ENCODE measurements around the gene LPCAT1.

The LPCAT1 gene

DNA sequence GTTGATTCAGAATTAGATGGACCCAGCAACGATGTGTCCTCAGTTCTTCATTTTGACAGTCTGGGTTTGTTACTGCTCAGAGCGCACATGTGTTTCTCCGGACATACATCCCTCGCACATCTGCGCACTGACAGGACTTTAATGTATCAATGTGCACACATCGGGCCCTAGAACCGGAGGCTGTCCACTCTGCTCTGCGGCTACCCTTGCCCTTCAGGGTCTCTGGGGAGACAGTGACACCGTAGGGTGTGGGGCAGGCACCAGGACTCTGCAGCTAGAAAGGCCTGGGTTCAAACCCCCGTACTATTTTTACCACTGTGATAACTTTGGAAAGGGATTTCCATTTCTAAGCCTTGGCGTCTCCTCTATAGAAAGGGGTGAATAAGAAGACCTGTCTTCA is 23.5 kb upstream of the LPCAT1 start:
- H3K4me3 ChIP-seq (ENCODE audit: low read depth, low read length), result no peak overlapping the region
- TF ChIP-seq, protein P1, sequence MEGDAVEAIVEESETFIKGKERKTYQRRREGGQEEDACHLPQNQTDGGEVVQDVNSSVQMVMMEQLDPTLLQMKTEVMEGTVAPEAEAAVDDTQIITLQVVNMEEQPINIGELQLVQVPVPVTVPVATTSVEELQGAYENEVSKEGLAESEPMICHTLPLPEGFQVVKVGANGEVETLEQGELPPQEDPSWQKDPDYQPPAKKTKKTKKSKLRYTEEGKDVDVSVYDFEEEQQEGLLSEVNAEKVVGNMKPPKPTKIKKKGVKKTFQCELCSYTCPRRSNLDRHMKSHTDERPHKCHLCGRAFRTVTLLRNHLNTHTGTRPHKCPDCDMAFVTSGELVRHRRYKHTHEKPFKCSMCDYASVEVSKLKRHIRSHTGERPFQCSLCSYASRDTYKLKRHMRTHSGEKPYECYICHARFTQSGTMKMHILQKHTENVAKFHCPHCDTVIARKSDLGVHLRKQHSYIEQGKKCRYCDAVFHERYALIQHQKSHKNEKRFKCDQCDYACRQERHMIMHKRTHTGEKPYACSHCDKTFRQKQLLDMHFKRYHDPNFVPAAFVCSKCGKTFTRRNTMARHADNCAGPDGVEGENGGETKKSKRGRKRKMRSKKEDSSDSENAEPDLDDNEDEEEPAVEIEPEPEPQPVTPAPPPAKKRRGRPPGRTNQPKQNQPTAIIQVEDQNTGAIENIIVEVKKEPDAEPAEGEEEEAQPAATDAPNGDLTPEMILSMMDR (IDR thresholded peaks at IDR 0.05; ENCODE audit: low read depth, low read length), result no peak

DNA sequence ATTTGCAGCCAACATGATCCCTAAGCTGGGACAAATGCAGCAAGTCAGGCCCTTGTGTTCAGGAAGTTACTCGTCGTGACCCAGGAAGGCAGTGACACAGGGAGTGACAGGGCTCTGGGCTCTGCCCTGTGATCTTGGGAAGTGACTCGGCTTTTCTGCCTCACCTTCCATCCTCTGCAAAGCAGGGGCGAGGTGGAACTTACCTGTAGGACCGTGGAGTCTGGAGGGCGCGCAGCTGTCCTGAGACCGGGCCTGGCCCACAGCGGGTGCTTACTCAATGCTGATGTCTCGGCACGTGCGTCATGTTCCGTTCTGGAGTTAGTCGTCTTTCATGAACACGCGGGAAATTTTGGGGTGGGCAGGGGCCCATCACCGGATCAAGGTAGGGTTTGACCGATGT is 22.8 kb upstream of the LPCAT1 start:
- no peak overlapping the region for H3K4me3 ChIP-seq (ENCODE audit: low read depth, low read length)
- TF ChIP-seq, protein P1 (IDR thresholded peaks at IDR 0.05; ENCODE audit: low read depth, low read length), result no peak

DNA sequence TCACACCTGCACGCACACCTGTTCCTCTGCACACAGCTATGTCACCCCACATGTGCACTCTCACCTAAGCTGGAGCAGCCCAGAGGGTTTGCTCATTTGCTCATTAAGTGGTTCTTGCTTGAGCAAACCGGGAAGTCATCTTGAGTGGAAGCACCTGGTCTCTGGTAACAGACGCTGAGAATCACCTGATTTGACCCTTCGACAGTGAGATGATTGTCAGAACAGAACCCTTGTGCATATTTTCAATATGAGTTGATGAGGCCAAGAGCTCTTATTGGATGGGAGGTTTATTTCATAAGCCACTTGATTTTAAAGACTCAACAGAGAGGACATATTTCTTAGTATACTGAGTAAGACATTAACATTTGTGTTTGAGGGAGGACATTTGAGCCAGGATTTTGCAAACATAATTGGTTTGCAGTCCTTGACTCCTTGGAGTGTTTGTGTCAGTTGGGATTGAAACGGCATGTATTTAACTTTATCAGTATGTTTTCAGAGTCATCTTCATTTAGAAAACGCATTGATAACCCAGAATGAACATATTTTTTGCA is 22.1 kb upstream of the LPCAT1 start:
- TF ChIP-seq, protein P1 (IDR thresholded peaks at IDR 0.05; ENCODE audit: low read depth, low read length), result no peak
- no peak overlapping the region for H3K4me3 ChIP-seq (ENCODE audit: low read depth, low read length)

GRCh38 chr5:1545126-1545804 is 21.5 kb upstream of the LPCAT1 start:
- TF ChIP-seq, protein P1 (IDR thresholded peaks at IDR 0.05; ENCODE audit: low read depth, low read length), result no peak
- no peak overlapping the region for H3K4me3 ChIP-seq (ENCODE audit: low read depth, low read length)

DNA sequence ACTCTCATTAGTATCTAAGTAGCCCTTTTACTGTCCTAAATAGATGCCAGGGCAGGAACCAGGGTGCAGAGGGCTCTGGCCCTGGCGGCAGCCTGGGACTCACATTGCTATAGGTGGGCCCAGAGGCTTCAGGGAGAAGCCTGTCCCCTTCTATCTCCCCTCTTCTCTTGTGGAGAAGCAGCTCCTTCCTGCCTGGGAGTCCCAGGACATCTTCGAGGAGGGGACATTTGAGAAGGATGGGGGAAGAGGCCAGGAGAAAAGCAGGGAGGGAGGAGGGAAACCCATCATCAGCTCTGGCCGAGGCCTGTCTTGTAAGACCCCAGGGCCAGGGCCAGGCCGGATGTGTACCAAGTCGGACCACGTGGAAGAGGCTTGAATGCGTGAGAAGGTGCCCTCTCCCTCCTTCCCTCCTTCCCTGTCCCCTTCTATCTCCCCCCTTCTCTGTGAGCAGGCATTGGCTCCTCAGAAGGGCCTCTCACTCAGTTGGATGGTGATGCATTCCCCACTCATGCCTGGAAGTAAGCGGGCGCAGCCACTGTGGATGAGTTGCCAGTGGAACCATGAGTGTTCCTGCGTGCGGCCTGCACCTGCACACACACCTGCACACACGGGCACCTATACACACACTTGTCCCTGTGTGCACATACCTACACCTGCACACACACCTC is 20.7 kb upstream of the LPCAT1 start:
- H3K4me3 ChIP-seq (ENCODE audit: low read depth, low read length), result no peak overlapping the region
- TF ChIP-seq, protein P1 (IDR thresholded peaks at IDR 0.05; ENCODE audit: low read depth, low read length), result no peak

- H3K4me3 ChIP-seq (ENCODE audit: low read depth, low read length), result no peak overlapping the region
- TF ChIP-seq, protein P1 (IDR thresholded peaks at IDR 0.05; ENCODE audit: low read depth, low read length), result no peak
Measured at GRCh38 chr5:1543398-1544293, 19.9 kb upstream of the LPCAT1 start.

All from WI38 (cell line).